Activated CD4-positive, alpha-beta T cell treated with anti-CD3 and anti-CD28 coated beads for 1 hour (primary cell): ENCODE results near the gene DYNC1LI1.
"Not testable (repeated sequence)": the region's sequence is repeated elsewhere in the genome, so short reads cannot be mapped to it uniquely, and the experiment has no call there.

Experiments used
- DNase-seq: peaks from one replicate; pipeline ENCODE4 v3.0.0-alpha.2; 2020

The DYNC1LI1 gene

DNA sequence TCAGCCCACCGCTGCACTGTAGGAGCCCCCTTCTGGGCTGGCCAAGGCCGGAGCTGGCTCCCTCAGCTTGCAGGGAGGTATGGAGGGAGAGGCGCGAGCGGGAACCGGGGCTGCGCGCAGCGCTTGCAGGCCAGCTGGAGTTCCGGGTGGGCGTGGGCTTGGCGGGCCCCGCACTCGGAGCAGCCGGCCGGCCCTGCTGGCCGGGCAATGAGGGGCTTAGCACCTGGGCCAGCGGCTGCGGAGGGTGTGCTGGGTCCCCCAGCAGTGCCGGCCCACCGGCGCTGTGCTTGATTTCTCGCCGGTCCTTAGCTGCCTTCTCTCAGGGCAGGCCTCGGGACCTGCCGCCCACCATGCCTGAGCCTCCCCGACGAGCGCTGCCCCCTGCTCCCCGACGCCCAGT lies 8.0 kb upstream of the DYNC1LI1 start:
- not testable (repeated sequence) for DNase-seq

DNA sequence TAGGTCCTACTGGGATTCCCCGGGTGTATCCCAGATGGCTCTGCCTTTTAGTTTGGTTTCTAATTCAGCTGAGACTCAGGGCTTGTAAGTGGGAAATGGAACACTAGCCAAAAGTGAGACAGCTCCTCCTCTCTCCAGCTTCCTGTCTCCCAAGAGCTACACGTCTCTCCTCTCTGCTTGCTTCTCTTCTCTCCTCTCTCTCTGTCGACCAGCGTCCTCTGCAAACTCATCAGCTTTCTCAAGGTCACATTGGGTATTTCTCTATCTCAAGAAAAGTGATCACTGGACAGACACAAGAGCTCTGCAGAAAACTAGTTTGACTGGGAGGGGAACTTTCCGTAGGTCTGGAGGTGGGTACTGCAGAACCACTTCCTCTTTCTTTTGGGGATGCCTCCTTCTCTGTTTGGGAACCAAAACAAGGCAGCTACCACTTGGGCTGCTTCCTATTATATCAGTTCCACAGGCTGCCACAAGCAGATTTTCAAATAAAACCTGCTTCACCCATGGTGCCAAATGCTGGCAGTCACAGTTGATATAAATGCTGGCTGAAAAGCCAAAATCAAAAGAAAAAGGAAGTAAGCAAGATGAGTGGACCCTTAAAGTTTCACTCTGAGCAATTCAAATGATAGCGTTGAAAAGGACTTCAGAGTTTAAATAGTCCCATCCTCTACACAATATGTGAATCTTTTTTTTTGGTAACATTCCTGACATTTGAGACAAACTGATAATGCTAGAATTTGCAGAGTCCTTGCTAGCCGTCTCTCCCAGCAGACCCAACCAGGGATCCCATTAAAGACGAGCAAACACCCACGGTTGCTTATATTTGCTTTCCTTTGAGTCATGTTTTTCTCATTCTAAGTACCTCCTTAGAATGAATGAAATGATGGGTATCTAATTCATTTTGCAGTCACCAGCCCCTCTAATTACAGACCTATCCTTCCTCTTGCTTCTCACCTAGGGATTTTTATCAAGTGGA lies 7.2 kb upstream of the DYNC1LI1 start:
- no peak for DNase-seq

DNA sequence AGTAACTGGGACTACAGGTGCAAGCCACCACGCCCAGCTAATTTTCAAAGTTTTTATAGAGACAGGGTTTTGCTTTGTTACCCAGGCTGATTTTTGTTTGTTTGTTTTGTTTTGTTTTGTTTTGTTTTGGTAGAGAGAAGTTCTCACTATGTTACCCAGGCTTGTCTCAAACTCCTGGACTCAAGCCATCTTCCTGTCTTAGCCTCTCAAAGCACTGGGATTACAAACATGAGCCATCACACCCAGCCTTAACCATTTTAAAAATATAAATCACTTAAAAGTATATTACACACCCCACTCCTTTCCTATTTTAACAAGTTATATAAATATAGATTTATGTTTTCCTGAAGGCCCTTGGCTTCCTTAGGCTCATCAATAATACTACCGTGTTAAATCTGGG lies 6.5 kb upstream of the DYNC1LI1 start:
- no peak for DNase-seq

DNA sequence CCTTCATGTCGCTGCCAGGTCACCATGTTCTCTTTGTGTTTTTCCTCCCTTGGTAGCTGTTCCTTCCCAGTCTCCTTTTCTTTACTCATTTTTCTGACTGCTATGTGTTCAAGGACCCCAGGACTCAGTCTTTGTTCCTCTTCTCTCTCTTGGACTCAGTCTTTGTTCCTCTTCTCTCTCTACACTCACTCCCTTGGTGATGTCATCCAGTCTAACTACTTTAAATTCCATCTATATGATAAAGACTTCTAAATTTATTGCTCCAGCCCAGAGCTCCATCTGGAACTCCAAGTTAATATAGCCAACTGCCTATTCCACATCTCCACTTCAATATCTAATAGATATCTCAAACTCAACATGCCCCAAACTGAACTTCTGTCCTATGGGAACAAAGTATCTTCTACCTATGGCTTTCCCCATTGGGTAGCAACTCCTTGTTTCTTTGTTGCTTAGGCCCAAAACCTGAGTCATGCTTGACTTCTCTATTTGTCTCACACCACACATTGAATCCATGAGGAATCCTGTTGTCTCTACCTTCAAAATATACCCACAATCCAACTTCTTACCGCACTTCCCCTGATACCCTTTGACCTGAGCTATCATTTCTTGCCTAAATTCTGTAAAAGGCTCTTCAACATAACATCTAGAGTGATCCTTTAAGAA lies 4.9 kb upstream of the DYNC1LI1 start:
- no peak for DNase-seq

DNA sequence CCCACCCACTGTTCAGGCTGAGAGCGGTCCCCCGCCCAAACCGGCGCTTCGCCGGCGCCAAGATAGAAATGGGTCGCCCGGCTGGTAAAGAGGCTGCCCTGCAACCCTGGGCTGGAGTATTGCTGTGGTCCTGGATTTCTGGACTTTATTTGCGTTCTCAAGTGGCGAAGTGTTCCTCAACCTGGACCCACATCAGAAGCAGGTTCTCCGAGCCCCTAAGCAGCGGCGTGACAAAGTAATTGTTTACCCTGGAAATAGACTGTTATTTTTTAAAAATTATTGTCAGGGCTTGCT lies 481 bp upstream of the DYNC1LI1 start:
- DNase-seq, result no peak

DNA sequence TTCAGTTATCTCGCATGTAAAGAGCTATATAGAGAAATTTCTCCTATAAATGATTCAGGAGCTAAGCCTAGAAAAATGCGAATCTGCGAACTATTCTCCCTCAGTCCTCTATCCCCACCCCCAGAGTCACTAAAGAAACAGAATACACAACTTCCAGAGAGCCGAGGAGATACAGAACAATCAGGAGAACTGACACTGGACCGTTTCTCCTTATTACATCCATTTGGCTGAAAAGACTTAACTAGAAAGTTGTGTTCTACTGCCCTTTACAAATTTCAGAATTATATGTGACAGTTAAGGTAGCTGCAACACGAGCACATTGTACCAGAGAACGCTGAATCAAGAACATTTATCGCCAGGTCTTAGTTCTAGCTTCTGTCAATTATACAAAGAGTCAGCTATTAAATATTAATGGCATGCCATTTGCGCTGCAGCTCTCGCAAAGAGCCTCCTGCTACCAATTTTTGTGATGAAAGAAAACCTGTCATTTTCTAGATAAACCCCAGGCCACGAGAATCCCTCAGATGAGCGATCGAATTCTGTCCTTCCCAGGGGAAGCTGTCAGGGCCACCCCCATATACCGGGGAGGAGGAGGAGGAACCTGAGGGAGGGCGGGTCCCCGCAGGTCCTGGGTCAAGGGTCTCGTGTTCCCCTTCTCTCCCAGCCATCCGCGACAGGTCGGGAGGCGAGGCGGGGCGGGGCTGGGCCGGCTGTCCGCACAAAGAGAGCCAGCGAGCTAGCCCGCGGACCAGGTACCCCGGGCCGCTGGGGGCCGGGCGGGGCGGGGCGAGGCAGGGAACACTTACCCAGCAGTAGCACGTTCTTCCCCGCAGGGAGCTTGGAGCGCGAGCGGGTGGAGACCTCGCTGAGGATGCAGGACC lies 878 bp downstream of the DYNC1LI1 start:
- no peak for DNase-seq

DNA sequence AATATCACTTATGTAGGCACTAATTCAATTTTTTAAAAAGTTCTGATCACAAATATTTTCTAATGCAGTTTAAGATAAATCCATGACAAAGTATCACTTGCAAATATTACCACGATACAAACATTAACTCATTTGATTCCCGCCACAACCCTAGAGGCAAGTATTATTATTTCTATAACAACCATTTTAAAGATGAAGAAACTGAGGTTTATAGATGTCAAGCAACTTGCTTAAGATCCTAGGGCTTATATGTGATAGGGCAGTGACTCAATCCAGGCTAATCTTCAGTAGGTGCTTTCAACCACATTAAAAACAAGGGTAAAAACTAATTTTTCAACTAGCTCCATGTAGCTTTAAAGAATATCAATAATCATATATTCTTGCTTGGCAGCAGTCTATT lies 1.7 kb downstream of the DYNC1LI1 start:
- no peak for DNase-seq

DNA sequence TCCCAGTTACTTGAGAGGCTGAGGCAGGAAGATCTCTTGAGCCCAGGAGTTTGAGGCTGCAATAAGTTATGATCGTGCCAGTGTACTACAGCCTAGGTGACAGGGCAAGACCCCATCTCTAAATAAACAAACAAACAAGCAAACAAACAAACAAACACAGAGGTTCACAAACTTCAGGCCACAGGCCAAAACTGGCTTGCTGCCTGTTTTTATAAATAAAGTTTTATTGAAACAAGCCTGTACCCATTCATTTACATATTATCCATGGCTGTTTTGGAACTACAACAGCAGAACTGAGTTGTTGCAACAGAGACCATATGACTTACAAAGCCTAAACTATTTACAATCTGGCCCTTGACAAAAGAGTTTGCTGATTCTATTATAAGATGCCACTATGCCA lies 6.5 kb downstream of the DYNC1LI1 start:
- DNase-seq, result no peak

DNA sequence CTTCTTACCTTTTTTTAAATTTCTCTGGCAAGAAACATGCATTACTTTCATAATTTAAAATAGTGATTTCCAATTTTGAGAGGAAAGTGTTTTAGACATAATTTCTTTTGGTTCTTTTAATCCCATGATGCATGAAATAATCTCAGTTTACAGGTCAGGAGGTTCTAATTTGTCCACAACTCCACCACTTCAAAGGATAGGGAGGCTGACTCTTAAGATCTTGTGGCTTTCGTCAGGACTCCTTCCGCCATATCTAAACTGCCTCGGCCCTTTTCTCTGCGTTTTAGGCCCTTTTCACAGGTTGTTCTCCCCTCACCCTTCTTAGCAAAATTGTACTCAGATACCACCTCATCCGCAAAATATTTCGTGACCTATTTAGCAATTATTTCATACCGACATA lies 8.0 kb downstream of the DYNC1LI1 start:
- no peak for DNase-seq

DNA sequence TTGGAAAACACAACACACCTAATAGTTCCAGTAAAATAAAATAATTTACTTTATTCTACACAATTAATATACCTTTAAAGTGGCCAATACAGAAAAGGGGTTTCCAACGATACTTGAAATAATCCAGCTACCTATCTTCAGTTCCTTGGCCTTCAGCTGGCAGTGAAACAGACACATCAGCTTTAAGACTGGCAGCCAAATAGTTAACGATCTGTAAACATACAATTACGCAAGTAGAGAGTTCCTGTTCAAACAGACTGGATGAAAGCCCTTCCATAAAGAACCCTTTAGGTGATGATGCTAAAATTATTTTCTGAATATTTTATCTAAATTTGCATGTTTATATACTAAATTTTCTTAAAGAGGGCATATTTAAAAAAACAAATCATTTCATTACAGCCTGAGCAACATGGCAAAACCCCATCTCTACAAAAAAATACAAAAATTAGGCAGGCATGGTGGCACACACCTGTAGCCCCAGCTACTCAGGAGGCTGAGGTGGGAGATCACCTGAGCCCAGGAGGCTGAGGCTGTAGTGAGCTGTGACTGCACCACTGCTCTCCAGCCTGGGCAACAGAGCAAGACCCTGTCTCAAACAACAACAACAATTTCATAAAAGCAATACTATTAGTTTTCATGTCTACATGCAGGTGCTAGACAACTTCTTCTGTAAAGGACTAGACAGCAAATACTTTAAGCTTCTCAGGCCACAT lies 12.9 kb downstream of the DYNC1LI1 start:
- DNase-seq, result no peak

DNA sequence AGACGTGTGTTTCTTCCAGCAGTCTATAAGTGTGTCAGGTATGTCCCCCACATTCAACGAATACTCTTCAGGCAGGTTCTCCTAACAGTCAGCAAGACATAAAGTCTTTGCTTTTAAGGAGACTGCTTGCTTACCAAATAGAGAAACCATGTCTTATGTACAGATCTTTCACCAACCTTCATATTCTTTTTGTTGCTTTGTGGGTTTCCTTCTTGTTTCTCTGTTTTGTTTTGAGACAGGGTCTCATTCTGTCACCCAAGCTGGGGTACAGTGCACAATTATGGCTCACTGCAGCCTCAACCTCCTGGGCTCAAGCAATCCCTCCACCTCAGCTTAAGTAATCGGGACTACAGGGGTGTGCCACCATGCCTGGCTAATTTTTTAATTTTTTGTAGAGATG lies 14.3 kb downstream of the DYNC1LI1 start:
- no peak for DNase-seq

DNA sequence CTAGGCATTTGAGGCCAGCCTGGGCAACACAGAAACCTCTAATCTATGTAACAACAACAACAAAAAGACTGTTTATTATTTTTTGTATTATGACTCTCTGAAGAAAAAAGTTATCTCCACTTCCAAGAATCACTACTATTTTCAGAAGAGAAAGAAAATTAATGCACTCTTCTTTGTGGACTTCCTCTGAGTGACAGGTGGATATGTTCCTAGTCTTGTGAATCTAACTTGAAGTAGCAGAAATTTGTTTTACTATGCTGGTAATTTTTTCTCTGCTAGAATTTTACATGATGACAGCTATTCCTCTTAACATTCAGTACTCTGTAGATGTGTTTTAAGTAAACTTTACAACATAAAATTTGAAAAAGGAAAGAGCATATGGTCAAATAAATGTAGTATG lies 16.7 kb downstream of the DYNC1LI1 start:
- no peak for DNase-seq

DNA sequence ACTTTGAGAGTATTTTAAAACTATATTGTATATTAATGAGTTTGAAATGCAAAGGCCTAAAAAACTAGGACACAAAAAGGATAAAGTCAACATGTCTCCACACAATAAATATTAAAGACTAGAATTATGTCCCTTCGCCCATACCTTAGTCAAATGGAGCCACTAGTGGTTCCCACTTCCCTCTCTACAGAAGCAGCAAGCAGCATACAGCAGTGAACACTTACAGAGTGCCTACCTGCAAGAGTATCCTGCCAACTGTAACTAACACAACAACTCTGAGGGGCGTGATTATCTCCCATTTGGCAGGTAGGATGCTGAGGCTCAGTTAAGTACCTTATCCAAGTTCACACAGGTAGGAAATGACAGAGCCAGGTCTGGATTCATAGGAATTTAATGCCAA lies 17.2 kb downstream of the DYNC1LI1 start:
- no peak for DNase-seq

DNA sequence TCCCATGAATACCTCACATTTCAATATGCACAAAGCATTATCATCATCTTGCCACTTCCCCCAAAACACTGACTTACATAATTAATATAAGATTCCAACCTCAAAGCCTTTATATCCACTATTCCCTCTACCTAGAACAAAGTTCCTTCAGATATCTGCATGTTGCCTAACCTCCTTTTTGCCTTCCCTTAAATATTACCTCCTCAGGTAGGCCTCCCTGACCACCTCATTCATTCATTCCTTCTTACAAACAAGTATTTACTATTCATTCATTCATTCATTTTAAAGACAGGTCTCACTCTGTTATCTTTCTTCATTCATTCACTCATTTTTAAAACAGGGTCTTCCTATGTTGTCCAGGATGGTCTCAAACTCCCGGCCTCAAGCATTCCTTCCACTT lies 18.6 kb downstream of the DYNC1LI1 start:
- no peak for DNase-seq

DNA sequence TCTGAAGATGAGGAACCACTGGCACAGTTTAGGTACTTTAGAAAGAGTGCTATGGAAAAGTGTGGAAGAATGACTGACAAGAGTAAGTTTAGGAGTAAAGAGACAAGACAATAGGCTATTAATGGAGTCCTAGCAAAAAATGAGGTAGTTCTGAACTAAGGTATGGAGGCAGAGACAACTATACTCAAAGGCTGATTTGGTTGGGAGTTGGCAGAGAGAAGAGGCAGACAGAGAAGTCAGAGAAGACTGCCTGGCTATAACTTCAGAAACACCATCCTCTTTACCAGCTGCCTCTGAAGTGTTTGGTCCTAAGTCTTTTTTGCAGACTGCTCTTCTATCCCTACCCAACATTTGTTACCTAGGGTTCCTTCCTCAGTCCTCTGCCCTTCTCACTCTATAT lies 19.2 kb downstream of the DYNC1LI1 start:
- no peak for DNase-seq

DNA sequence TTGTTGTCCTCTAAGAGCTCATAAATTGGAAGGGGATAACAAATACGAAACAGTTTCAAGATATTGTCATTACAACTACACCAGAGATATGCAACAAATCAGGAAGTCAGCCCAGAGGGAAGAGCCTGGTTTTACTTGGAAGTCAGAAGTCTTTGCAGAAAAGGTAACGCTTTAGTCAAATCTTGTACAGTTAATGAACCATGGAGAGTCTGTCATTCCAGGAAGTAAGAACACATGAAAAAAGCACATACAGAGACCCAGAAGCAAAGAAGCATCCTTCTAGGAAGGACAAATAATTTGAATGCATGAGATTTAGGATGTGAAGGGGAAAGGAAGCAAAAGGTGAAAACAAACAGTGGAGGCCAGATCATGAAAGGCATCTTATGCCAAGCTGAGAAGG lies 19.6 kb downstream of the DYNC1LI1 start:
- DNase-seq, result no peak

DNA sequence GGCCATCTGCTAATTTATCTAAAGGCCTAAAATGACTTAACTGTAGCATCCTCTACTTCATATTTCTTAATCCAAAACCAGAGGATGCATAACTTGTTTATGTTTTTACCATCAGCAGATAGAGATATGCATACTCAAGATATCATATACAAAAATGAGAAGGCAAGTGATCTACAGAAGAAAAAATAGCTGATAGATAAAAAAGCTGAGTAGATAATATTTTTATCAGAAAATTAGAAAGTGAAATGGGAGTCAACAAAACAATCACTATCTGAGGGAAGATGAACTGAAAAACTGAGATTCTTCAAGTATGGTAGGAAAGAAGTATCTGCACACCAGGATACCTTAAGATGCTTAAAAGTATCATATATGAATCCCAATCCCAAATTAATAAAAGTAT lies 25.4 kb downstream of the DYNC1LI1 start:
- DNase-seq, result no peak

DNA sequence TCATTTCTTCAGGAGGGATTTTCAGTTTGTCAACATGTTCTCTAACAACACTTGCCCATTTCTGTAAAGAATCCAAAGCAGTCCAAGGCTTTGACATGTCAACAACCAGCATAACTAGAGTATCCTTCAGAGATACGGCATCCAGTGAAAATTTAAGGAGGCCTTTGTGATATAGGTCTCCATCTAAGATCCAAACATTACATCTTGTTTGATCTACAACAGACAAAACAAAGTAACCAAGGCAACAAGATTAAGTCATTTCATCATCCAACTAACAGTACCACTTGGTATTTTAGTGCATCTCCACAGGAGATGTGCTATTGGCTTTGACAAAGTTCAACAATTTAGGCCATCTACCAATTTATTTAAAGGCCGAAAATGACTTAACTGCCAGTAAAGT lies 25.8 kb downstream of the DYNC1LI1 start:
- no peak for DNase-seq

DNA sequence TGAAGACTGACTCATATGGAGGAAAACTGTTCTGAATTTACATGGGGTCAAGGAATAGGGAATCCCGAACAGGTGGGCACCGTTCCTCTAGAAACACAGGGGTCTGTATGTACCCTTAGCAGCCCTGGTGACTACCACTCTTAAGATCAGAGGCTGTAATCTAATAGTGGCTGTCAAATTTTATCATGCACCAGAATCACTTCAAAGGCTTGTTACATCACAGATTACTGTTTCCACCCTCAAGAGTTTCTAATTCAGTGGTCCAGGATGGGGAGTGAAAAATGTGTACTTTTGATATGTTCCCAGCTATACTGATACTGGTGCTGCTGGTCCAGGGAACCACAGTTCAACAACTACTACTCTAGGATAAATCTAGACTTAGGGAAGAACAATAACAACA lies 27.9 kb downstream of the DYNC1LI1 start:
- DNase-seq, result no peak

DNA sequence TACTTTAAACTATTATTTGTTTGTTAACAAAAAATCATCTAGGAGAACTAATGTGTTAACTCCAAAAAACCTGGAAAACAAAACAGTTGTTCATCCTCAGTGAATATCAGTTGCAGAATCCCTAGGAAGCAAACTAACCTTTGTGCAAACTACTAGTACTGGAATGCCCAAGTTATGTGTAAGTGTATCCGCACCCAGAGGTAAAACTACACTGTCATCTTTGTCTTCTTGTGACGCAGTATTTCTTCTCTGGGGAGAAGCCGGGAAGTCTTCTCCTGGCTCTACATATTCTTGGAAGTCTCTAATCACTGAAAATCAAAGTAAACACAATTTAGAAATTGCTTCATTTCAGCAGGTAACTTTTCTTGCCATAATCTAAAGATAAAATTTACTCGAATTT lies 29.8 kb downstream of the DYNC1LI1 start:
- DNase-seq, result no peak

DNA sequence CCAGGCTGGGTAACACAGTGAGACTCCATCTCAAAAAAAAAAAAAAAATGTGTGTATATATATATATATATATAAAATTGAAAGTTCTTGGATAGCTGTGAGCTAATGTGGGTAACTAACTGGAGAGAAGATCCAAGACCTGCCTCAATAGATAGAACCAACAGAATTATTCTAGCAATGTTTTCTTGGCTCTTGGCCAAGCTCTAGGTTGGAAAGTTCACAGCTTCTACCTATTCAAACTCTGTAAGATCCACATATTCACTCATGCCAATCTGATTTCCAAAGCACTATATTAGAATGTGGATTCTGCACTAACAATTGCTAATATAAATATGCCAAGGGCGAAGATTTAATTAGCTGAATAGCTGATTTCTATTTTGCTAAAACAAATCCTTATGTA lies 38.2 kb downstream of the DYNC1LI1 start:
- DNase-seq, result no peak

DNA sequence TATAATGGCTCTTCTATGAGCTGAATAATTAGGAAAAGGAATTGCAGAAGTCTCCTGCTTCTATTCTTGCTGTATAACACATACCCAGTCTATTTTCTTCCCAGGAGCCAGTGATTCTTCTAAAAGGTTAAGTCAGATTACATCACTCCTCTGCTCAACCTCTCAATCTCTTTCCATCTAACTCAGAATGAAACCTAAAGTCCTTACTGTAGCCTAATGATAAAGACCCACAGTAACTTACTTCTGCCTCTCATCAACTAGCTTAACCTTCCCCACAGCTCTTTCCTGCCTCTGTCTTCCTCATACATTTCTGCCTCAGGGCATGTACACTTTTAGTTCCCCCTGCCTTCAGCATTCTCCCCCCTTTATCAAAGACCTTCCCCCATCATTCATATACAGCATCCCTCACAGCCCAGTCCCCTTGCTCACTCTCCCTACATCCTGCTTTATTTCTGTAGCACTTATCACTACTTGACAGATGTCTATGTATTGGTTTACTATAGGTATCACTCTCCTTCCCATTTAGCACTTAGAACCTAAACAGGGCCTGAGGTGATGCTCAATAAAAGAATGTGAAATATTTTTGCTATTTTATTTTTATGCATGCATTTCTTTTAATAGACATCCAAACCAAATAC lies 39.5 kb downstream of the DYNC1LI1 start:
- DNase-seq, result no peak

DNA sequence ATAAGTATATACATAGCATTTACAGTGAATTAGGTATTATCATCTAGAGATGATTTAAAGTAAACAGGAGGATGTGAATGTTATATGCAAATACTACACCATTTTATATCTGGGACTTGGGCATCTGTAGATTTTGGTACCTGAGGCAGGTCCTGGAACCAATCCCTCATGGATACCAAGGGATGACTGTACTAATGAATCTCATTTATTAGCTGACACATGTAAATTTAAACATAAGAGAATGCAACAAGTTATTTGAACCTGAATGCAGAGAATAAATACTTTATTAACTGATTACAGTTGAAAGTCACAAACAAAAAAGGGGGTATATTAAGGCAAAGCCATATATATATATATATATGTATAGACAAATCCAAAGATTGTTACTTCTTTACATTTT lies 44.9 kb downstream of the DYNC1LI1 start:
- DNase-seq, result no peak
